HG03439 (cell line): ENCODE results near the gene KIRREL3.
"Not testable (repeated sequence)": the region's sequence is repeated elsewhere in the genome, so short reads cannot be mapped to it uniquely, and the experiment has no call there.

Source experiments
- ATAC-seq: cut with Tn5 transposase; IDR thresholded peaks from one replicate; pipeline ENCODE4 v1.9.1; 2021; ENCODE audit warnings: mild to moderate bottlenecking, moderate library complexity; ENCODE audit not compliant: unreplicated experiment

KIRREL3 gene

DNA sequence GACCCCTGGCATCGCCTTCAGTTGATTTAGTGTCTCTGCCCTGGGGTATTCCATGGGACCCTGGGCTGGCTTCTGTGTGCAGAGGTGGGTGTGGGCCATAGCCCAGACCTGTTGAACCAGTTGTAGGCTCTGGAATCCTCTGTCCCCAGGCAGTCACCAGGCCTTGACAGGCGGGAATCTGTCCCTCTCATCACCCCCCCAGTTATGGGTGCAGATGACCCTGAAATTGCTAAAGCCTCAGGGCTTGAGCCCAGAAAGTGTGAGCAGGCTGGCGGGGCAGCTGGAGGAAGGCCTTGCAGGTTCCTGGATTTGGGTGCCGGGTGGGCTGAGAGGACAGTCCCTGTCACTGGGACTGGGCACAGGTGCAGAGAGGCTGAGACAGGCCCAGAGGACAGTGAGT is 617.9 kb downstream of the KIRREL3 start:
- ATAC-seq = not testable (repeated sequence)

DNA sequence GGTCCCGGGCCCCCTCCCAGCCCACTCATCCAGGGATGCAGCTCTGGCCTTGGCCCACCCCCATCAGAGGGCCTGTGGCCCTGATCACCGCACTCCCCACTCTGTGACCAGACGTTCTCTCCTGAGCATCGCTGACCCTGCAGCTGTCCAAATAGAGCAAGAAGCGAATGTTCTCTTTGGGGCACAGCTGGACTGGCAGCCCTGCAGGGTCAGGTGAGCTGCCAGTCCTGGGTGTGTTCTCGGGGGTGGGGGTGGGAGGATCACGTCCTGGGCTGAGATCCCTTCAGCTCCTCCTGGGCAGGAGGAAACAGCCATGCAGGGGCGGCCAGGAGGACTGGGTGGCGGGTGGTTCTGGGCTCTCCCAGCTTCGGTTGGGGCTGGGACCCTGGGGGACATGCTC is 618.6 kb downstream of the KIRREL3 start:
- not testable (repeated sequence) for ATAC-seq

DNA sequence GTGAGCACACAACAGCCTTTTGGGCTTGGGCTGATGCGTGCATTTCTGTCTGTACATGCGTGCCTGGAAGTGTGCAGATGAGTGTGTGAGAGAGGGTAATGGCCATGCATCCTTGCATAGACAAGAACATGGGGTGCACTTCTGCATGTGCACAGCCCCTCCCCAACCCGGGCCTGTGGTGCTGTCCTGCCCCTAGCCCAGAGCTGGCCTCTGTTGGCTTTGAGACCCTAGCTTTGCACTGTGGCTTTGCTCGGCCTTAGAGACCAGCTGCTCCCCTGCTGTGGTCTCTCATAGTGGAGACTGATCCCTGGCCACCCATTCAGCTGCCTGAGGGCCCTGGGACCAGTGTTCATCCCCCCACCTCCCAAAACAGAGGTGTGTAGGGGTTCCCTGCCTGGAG is 619.7 kb downstream of the KIRREL3 start:
- ATAC-seq = no peak

DNA sequence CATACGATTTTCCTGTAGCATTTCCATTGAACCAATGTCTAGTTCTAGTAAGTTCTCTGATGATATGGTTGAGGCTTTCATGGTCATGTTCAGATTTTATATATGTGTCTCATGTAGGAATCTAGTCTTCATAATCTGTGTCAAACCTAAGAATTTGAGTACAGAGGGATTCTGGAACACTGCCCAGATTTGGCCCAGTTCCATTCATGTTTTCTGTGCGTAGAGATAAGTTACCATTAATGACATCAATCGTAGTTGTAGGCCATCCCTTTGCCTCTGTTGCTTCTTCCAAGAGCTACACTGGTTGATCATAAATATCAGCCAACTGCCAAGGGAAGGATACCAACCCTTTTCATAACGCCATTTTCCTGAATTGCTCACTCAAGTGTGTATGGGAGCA is 621.8 kb downstream of the KIRREL3 start:
- ATAC-seq = no peak

DNA sequence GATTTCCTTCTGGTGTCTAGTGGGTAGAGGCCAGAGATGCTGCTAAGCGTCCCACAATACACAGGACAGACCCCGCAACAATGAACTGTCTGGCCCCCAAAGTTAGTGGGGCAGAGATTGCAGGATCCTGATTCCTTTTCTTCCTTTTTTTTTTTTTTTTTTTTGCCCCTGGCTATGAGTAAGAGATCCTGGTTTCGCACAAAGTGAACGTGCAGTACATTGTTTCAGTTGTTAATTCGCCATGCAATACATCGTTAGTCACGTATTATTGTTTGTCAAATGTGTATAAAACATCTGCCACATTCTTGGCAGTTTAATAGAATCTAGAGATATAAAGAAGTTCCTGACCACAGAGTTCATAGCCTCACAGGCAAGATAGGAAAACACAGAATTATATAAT is 624.8 kb downstream of the KIRREL3 start:
- ATAC-seq = no peak

DNA sequence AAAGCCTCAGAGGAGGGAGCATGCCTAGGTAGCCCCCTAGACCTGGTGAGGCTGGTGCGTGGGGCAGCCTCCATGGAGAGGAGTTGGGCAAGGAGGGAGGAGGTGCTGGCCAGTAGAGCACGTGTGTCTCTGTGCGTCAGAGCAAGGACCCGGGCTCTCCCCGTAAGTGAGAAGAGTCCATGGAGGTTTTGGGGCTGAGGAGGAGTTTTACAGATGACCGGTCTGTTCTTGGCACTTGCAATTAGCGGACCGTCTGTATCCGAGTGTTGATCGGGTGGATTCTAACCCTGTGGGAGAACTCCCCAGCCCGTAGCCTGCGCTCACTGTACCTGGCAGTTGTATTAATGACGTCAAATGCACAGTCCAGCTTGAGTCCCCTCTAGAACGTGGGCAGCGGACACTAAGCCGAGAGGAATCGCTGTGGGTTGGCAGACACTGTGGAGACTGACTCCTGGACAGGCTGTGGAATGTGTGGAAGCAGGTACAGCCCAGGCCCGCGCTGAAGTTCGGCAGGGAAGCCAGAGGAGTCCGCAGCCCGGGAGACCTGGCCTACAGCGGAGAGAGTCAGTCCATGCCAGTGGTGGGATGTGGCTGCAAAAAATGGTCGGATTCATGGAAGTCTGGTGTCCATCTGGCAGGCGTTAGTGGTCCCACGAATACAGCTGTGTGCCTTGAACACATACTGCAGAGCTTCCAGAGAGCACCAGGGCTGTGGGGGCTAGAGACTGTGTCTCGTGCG is 625.8 kb downstream of the KIRREL3 start:
- not testable (repeated sequence) for ATAC-seq

DNA sequence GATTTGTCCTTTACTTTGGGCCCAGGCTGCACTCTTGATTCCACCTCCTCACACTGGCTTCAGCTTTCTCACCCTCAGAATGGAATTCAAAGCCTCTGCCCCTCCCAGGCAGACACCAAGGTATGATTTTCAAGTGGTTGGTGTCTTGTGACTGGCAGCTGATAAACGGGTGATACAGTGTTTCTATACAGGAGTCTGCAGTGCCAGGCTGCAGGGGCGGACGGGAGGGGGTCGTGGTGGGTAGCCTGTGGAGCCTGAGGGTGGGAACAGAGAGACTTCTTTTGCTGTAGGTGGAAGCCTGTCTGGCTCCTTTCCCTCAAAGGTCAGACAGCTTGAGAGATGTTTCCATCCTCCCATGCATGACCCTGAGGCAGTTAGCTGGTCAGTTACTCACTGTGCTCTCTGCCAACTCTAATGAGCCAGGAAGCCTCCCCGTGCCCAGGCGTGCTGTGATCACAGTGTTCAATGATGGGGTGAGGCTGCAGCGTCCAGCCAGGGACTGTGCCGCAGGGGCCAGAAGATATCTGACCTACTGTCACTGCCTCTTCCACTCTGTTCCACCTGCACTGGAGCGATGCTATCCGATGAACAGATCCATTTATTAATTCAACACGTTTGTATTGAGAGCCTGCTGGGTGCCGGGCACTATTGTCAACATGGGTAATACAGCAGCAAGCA is 627.0 kb downstream of the KIRREL3 start:
- not testable (repeated sequence) for ATAC-seq
